Measurements from ENCODE around the gene PRRG2.

DNA sequence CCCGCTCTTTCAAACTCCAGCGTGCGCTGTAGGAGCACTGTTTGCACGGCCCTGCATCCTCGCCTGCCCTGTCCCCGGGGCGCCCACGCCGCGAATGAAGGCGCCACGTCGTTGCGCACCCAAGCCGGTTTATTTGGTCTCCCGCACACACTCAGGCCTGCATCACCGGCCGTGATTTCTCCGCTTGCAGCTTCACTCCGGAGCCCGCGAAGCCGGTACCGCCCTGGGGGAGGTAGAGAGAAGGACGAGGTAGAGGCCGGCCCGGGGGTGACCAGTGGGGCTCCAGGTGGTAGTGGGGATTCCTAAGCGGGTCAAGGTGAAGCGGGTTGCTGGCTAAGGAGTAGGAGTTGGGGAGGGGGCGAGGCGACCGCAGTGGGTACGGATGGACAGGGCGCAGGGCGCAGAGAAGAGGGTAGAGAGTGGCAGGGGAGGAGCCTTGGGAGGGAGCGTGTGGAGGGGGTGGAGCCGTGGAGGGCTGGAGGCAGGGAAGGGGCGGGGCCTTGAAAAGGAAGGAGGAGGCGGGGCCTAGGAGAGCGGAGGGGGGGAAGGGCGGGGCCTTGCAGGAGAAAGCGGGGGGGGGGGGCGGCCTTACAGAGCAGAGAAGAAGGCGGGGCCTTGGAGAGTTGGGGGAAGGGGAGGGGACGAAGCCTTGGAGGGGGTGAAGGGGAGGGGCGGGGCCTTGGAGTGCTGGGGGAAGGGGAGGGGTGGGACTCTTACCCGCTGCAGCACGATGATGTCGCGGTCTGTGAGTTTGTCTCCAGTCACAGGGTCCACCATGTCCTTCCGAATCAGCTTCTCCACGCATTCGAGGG lies 25.3 kb upstream of the PRRG2 start:
- TF ChIP-seq POLR2A (IDR thresholded peaks at IDR 0.05; ENCODE audit: low read depth, low read length) (no peak), POLR2AphosphoS5 (IDR thresholded peaks at IDR 0.05; ENCODE audit: low read depth, low read length) (no peak)

Measured in GM12892 (cell line).